AG08395 (cell line): ENCODE measurements around the gene ME3.

ENCODE experiments used
- DNase-seq: peaks from one replicate; pipeline ENCODE4 v3.0.0; 2012; ENCODE audit warnings: mixed read lengths, low spot score

Gene ME3

DNA sequence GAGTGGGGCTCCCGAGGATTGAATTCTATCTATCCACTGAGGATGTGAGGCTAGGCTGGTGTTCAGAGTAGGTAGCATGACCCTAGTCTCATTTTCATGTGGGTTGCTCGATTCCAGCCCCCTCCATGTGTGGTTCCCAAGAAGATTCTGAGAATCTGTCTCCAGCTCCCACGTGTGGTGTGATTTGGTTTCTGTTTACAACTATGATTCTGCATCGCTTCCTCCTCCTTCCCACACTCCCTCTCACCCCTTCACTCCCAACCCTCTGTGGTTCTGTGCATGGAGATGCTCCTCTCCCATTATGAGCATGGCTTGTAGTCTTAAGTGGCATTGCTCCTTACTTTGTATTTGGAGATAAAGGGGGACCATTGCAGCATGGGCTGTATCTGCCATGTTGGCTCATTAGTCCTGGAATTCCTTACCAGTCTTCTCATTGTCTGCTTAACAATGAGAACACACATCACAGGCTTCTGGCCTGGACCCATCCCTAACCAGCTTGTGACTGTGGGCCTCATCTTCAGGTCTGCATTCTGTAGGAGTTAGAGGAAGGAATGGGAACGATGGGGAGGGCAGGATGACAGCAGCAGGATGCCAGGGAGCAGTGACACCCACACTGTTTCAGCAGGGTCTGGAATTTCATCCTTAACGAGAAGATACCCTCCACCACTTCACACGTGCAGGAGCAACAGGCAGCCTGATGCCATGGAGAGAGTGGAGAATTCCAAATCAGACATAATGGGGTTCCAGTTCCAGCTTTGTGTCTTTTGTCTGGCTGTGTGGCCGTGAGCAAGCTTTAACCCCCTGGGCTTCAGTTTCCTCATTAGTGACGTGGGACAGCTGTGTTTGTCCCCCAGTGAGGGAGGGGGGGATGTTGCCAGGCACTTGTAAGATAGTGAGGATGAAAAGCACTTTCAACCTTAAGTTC, 211.7 kb downstream of the ME3 start:
- no peak for DNase-seq

DNA sequence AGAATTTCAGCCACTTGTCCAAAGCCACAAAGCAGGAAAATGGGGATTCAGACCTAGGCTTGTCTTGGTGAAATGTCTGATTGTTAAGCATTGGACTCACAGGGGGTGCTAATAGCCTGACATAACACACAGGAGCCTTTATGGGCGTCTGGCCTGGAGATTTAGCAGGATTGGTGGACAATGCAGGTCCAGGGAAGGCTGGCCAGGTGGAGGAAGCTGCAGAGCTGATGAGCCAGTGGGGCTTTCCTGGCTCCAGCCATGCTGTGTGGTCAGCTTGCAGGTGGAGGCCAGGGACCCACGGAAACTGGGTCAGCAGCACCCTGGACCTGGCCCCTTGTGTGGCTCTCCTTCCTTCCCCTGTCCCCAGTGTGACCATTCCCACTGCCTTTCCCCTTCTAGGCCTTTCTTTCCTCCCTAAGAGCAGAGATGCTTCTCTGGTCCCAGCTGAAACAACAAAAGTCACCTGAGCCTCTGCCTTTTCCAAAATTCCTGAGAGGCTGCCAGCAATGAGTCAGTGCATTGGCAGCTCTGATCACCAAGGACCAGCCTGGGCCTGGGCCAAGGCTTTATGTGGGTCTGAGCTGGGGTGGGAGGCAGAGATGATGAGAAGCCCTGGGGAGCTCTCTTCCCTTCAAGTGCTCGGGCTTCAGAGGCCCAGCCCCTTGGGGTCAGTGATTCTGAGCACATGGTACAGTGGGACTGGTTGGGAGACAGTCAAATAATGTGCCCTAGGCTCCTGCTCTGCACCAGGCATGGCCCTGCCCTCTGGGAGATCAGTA, 212.5 kb downstream of the ME3 start:
- DNase-seq = peak; percentile 81

DNA sequence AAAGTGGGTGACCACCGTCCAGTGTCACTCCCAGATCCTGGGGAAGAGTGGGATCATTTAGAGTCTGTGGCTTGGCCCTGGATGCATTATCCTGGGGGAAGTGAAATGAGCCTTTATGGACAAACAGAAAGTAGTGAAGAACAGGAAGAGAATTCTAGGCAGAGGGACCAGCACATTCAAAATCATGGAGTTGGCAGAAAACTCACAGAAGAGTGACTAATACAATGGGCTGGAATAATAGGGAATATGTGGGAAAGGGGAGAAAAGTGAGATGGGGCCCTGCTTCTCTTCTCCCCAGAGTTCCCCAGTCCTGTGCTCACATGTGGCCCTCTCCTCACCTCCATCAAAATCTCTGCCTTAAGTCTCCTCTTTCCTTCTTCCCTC, 213.4 kb downstream of the ME3 start:
- no peak for DNase-seq

DNA sequence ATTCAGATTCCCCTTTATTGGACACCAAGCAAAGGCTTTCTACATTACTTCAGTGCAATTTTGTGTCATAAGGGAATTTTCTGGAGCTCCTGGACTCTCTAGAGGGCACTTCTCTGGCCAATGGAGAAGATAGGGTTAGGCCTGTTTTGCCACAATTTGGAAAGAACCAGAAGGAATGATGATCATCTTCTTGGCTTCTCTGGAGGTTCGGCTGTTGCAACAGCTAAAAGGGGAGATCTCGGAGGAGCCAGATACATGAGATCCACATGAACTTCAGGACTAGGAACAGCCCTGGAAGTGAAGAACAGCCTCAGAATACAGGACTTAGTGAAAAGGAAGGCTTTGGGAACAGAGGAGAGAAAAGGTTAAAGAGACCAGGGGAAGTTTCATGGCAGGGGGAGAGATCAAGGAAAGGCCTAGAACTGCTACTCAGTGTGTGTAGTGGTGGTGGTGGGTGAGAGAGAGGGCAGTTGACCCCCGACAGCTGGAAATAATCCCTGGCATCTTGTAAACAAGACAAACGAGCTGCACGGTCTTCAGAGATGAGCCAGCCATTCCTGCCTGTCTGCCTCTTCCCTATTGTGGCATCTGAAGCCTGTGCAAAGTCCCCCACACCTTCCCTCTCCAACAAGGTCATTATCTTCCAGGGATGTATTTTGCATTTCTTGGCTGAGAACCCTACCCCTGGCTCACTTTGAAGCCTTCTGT, 214.0 kb downstream of the ME3 start:
- DNase-seq = no peak

DNA sequence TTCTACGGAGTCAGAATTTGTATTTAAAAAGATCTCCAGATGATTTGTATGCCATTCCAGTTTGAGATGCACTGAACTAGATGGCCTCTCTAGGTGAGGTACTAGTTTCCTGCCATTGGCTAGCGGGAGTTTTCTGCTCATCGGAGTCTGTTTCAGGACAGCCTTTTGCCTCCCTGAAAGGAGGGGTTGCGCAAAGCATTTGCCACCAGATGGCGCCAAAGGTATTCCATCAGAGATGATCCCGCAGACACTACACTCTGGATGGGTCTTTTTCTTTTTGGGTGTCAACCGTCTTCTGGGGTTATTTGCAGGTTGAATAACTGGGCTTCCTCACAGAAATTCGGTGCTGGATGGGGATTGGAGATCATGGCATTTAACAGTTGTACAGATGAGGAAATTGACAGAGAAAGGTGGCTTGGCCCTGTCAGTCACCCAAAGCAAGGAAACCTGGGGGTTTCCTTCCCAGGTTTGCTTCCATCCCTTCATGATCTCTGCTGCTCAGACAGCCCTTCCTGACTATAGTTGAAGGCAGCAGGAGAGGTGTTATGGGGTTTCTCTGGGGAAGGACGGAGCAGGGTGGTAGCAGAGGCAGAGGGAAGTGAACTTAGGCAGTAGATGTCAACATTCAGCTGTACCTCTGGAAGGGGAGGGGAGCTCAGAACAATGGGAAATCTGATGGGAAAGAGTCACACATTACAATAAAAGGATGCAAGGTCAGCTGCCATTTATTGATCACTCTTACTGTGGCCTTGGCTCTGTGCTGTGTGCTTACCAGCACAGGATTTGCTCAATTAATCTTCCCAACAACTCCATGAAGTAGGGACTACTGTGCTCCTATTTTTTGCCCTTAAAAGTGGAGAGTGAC, 216.1 kb downstream of the ME3 start:
- peak; percentile 84 for DNase-seq

DNA sequence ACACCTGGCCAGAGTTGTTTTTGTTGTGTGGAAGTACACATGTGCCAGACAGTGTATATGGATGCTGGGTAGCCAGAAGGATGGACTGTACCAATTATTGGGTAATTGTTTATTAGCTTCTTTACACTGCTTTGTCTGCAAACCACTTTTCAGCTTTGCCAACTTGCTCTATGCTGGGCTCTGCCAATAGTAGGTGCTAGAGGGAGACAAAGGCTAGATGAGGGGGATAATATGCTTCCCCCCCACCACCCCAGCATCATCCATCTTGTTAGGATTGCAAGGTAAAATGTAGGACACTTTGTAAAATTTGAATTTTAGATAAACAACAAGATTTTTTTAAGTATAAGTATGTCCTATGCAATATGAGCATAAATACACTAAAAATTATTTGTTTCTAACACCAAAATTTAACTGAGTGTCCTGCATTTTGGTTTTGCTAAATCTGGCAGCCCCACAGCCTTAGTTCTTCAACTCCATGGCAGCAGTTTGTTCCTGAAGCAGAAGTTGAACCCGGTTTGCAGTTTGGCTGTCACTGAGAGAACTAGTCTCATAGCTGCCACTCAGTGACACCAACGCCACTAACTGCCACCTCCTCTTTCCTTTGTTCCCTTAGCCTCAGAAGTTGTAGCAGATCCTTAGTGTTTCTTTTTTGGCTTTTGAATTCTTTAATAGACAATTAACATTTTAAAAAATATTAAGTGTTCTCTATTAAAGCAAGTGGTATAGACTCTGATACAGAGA, 219.0 kb downstream of the ME3 start:
- DNase-seq = no peak

DNA sequence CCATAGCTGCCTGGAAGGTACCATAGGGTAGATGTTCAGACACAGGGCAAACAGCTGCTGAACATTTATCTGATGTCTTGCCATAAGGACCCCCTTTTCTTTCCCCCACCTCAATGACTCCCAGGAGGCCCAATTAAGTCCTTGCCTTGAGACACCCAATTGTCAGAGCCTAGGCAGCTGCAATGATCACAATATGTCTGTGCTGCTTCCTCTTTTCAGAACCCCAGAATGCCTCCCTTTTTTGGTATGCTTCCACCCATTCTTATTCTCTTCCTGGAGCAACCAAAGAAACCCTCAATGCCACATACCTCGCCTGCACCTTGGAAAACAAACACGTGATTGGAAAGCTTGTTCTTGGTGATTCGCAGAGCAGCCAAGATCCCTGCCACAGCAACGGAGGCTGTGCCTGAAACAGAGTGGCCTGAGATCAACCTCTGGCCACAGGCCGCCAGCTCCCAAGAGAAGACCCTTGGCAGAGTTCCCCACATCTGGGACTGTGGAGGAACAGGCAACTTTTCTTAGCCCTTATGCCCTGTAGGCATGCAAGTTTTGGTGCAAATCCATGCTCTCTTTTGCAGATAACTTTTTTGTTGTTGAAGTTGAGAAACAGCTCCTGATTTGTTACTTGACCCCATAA, 222.3 kb downstream of the ME3 start:
- no peak for DNase-seq

DNA sequence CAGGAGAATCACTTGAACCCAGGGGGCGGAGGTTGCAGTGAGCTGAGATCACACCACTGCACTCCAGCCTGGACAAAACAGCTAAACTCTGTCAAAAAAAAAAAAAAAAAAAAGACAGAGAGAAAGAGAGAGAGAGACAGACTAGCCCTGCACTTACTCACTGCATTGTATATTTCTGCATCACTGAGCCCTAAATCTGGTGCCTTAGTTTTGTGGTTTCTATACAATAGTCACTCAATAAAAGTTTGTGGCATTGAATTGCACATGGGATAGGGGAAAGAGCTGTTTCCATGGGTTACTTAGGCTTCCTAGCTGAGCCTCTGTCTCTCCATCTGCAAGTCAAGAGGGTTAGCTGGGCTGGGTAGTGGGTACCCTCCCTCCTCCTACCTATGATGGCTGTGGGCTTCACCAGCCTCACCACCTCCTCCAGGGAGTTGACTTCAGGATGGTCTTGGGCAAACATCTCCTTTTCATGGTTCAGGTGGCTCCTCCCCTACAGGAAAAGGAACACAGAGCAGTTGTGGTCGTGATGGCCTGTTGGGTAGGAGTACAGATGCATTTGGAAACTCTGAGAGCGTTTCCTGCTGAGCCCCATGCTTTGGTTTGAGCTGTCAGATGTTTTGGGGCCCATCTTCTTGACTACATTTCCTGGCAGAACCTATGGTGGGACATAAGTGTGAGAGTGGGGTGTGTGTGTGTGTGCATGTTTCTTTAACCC, 224.5 kb downstream of the ME3 start:
- no peak for DNase-seq

DNA sequence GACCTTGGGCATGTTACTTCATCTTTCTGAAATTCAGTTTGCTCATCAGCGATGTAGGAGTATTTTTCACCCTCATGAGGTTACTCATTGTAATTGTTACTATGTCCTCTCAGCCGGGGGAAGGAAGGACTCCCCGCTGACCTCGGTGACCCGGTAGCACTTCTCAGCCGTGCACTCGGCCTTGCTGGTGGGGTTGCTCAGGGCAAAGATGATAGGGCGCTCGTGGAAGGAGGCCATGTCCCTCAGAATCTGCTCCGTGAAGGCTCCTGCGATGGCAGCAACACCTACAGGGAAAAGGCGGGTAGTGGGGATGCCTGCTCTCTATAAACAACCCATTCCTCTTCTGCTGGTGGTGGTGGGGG, 225.5 kb downstream of the ME3 start:
- no peak for DNase-seq

DNA sequence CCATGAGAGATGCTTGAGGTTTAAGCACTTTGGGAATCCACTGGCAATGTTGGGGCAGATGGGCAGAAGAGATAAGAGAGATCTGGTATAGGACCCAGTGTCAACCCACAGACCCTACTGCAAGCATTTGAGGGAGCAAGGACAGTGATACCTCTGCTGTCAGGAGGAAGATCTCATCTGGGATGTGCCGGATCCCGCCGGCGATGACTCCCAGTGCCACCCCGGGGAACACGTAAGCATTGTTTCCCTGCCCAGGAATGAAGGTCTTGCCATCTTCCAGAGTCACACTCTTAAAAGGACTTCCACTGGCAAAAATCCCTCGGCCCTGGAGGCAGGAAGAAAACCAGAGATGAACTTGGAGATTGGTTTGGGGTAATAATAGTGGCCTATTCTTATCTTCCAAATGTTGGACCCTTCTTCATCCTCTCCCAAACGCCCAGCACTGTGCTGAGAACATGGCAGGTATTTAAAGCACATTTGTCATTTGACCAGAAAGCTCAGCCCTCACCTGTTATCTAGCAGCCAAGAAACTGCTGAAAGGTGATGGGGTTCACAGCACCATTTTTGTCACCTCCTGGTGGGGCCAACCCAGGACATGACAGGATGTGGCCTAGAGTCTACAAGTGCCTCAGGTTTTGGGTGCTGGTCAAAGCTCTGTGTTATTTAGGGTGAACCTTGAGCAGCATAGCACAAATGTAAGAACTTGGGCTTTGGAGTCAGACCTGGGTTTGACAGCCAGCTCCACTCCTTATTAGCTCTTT, 226.1 kb downstream of the ME3 start:
- no peak for DNase-seq

DNA sequence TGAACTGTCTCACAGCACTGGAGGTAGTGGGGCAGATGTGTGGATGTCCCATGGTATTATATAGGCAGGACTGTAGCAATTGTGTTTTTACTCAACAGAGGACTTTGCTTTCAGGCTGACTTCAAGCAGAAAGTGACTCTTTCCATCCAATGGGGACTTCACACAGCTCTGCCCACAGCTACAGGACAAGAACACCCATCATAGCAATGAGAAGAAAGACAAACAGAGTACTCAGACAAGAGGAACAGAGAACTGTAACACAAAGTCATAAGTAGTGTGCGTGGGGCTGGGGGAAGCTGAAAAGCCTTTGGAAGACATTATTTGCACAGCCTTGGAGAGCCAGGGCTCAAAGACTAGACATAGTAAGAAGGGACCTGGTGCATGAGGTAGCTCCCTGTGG, 227.4 kb downstream of the ME3 start:
- no peak for DNase-seq

DNA sequence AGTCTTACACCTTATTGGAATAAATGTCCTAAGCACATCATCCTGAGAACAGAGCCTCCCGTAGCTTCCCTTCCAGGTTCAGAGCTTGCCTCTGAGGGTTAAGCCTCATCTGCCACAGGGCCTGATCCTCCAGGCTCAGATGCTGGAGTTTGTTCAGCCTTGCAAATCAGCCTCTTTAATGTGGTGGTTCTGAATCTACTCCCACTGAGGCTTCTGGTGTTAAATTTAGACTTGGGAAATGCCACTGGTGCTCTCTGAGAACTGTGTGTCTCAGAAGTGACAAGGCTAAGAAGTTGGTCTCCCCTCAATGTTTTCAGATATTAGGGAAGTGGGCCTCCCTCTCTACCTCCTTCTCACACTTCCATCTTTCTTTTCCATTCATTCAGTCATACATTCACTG, 229.0 kb downstream of the ME3 start:
- no peak for DNase-seq

DNA sequence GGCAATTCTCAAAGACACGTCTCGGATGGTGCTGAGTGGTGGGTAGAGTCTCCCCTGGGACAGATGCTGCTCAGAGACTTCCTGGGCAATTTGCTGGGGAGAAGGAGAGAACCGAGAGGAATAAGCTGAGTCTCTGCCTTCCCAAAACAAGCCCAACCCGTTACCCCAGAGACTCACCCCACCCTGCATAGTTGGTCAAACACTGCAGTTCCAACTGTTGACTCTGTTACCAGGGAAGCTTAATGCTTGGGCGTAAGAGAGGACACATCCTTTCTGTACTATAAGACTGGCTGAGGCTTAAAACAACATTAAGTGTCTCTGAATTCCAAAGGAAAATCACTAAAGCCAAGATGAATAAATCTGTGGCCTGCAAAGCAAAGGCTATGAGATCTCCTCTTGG, 229.6 kb downstream of the ME3 start:
- DNase-seq = no peak

DNA sequence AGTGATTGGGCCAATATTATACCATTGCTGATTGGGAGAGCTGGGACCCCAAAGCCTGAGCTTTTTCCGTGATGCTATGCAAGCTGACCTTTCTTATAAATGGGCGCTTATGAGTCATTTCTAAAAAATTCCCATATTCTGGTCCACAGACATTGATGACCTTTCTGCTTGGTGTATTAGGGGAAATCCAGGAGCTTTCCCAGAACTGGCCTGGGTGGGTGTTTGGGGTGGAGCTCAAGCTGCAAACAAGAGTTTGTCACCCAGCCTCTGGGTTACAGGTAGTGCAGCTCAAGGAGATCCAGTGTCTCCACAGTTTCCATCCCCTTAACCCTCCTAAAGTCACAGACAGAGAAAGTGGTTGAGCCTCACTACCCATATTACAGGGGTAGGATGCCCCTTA, 230.0 kb downstream of the ME3 start:
- no peak for DNase-seq

DNA sequence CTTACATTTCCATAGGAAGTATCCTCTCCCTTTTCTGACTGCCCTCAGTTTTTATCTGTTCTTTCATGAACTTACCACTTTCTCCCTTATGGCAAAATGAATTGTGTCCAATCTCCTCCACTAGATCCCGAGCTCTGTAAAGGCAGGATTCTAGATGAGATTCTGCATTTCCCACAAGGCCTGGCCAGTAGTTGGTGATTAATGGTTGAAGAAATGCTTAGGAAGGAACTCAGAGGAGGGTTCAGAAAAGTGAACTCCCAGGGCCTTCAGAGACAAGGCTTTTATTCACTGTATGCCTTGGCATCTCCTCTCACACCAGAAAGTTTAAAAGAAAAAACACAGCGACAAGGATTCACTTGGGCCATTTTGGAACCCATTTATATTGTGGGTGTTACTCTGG, 231.6 kb downstream of the ME3 start:
- DNase-seq = no peak

DNA sequence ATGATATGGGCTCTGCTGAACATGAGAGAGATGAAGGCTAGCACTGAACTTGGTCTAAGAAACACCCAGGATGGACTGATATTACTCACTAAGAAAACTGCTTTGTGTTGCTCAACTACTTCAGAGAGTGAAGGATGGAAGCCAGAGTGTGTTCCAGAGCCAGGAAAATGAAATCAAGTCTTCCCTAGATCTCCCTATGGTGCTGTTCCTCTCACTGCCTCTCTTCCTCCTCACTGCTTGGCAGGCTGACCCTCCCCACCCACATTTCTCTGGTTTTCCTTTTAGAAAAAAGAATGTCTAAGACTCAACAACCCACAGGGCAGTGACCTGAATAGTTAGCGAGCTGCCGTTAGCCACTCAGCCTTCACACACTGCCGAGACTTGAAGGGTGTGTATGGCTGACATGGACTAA, 232.1 kb downstream of the ME3 start:
- DNase-seq = peak; percentile 64

DNA sequence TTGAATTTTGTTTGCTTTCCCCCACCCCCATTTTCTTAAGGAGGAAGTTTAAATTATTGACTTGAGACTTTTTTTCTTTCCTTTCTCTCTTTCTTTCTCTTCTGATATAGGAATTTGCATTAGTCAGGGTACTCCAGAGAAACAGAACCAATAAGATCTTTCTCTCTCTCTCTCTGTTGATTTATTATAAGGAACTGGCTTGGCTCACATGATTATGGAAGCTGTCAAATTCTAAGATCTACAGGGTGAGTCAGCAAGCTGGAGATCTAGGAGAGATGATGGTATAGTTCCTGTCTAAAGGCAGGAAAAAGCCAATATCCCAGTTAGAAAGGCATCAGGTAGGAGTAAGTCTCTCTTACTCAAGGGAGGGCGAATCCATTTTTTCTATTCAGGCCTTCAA, 233.7 kb downstream of the ME3 start:
- DNase-seq = no peak

DNA sequence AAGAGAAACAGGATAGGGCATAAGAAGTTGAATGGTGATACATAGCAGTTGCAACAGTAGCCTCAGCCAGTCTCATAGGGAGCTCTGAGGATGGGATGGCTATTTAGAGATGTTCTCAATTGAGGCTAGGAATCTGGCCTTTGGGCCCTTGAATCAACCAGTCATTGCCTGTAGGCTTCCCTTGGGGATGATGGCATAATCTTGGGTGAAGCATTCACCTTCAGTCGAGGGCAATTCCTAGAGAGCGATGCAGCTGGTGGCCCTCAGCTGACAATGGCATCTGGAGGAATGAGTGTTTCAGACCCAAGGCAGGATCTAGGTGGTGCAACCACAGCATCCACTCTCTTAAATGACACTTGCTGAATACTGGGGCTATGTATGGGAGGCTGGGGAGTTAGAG, 236.7 kb downstream of the ME3 start:
- no peak for DNase-seq
